ENCODE measurements around the gene ASPA.
"Not testable (repeated sequence)": the region's sequence is repeated elsewhere in the genome, so short reads cannot be mapped to it uniquely, and the experiment has no call there.

The ASPA gene

GRCh38 chr17:3514873-3515272, 39.1 kb downstream of the ASPA start:
- no peak for TF ChIP-seq GATA1 (IDR thresholded peaks at IDR 0.05; ENCODE audit: low read depth, low read length)
- no peak for TF ChIP-seq POLR2A (IDR thresholded peaks at IDR 0.05; ENCODE audit: low read length)
- DNase-seq = no peak

GRCh38 chr17:3519472-3519871, 43.7 kb downstream of the ASPA start:
- not testable (repeated sequence) for DNase-seq

- TF ChIP-seq GATA1 (IDR thresholded peaks at IDR 0.05; ENCODE audit: low read depth, low read length) (no peak), POLR2A (IDR thresholded peaks at IDR 0.05; ENCODE audit: low read length) (no peak)
- DNase-seq = no peak
Measured at GRCh38 chr17:3524024-3524423, 48.2 kb downstream of the ASPA start.

- TF ChIP-seq GATA1 (IDR thresholded peaks at IDR 0.05; ENCODE audit: low read depth, low read length) (no peak), POLR2A (IDR thresholded peaks at IDR 0.05; ENCODE audit: low read length) (no peak)
- no peak for DNase-seq
Measured at GRCh38 chr17:3526491-3526890, 50.7 kb downstream of the ASPA start.

GRCh38 chr17:3526971-3527370, 51.2 kb downstream of the ASPA start:
- DNase-seq = no peak

GRCh38 chr17:3527468-3527867, 51.7 kb downstream of the ASPA start:
- no peak for DNase-seq
- TF ChIP-seq GATA1 (IDR thresholded peaks at IDR 0.05; ENCODE audit: low read depth, low read length) (no peak), POLR2A (IDR thresholded peaks at IDR 0.05; ENCODE audit: low read length) (no peak)

More at GRCh38 chr17:3526971-3527370, 51.2 kb downstream of the ASPA start:
- TF ChIP-seq GATA1 (IDR thresholded peaks at IDR 0.05; ENCODE audit: low read depth, low read length) (no peak), POLR2A (IDR thresholded peaks at IDR 0.05; ENCODE audit: low read length) (no peak)

GRCh38 chr17:3527896-3528295, 52.1 kb downstream of the ASPA start:
- no peak for DNase-seq
- TF ChIP-seq POLR2A (IDR thresholded peaks at IDR 0.05; ENCODE audit: low read length) (no peak), GATA1 (IDR thresholded peaks at IDR 0.05; ENCODE audit: low read depth, low read length) (no peak)

- no peak for DNase-seq
Measured at GRCh38 chr17:3528403-3528851, 52.6 kb downstream of the ASPA start.

GRCh38 chr17:3528880-3529511, 53.2 kb downstream of the ASPA start:
- no peak for TF ChIP-seq GATA1 (IDR thresholded peaks at IDR 0.05; ENCODE audit: low read depth, low read length)
- TF ChIP-seq POLR2A (IDR thresholded peaks at IDR 0.05; ENCODE audit: low read length) = no peak
- no peak for DNase-seq

More at GRCh38 chr17:3528403-3528851, 52.6 kb downstream of the ASPA start:
- TF ChIP-seq POLR2A (IDR thresholded peaks at IDR 0.05; ENCODE audit: low read length) (no peak), GATA1 (IDR thresholded peaks at IDR 0.05; ENCODE audit: low read depth, low read length) (no peak)

- DNase-seq = peak; percentile 47 to 64
- TF ChIP-seq POLR2A (IDR thresholded peaks at IDR 0.05; ENCODE audit: low read length) (no peak), GATA1 (IDR thresholded peaks at IDR 0.05; ENCODE audit: low read depth, low read length) (no peak)
Measured at GRCh38 chr17:3529817-3530741, 54.3 kb downstream of the ASPA start.

- TF ChIP-seq GATA1 (IDR thresholded peaks at IDR 0.05; ENCODE audit: low read depth, low read length) (no peak), POLR2A (IDR thresholded peaks at IDR 0.05; ENCODE audit: low read length) (no peak)
- no peak for DNase-seq
Measured at GRCh38 chr17:3531266-3532101, 55.7 kb downstream of the ASPA start.

- no peak for TF ChIP-seq POLR2A (IDR thresholded peaks at IDR 0.05; ENCODE audit: low read length)
- no peak for TF ChIP-seq GATA1 (IDR thresholded peaks at IDR 0.05; ENCODE audit: low read depth, low read length)
Measured at GRCh38 chr17:3532106-3532858, 56.5 kb downstream of the ASPA start.

GRCh38 chr17:3532859-3533142, 57.0 kb downstream of the ASPA start:
- DNase-seq = no peak
- no peak for TF ChIP-seq POLR2A (IDR thresholded peaks at IDR 0.05; ENCODE audit: low read length)
- TF ChIP-seq GATA1 (IDR thresholded peaks at IDR 0.05; ENCODE audit: low read depth, low read length) = no peak

More at GRCh38 chr17:3532106-3532858, 56.5 kb downstream of the ASPA start:
- no peak for DNase-seq
